Measurements from ENCODE around the gene CDC42BPB.

GRCh38 chr14:102945346-102946130, 111.8 kb downstream of the CDC42BPB start:
- TF ChIP-seq ZNF274 (IDR thresholded peaks at IDR 0.05; ENCODE audit: low read depth, low read length) = no peak
- no peak for TF ChIP-seq YY1 (IDR thresholded peaks at IDR 0.05; ENCODE audit: insufficient read depth, insufficient read length)
- no peak for TF ChIP-seq SUZ12 (IDR thresholded peaks at IDR 0.05; ENCODE audit: extremely low read depth, insufficient read depth, insufficient read length)

All from NT2/D1 (cell line).